ENCODE data around the gene HSD17B4.
"Not testable (repeated sequence)": the region's sequence is repeated elsewhere in the genome, so short reads cannot be mapped to it uniquely, and the experiment has no call there.

Gene HSD17B4

DNA sequence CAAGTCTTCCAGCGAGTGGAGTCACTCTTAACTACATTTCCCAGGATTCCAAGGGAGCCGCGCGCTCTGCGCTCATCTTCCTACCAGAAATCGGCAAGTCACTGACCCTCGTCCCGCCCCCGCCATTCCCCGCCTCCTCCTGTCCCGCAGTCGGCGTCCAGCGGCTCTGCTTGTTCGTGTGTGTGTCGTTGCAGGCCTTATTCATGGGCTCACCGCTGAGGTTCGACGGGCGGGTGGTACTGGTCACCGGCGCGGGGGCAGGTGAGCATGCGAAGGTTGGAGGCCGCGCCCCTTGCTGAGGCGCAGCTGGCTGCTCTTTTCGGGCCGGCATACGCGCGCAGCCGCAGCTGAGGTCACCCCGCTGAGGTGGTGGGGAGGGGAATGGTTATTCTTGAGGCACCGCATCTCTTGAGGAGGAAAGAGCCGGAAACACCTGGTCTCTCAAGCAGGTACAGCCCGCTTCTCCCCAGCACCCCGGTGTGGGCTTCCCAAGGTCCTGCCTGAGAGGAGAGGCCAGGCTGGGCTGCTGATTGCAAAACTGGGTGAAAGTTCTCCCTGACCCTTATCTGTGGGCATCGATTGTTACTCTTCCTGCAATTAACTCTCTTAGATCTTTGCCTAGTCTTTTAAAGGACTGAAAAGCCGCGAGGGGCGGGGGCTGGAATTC lies at the start of gene HSD17B4:
TSS of gene HSD17B4 (plus strand) at position 125 of the 667 bp plus-strand sequence. CDS start at position 204, 79 bp downstream.
- DNase-seq = no peak

DNA sequence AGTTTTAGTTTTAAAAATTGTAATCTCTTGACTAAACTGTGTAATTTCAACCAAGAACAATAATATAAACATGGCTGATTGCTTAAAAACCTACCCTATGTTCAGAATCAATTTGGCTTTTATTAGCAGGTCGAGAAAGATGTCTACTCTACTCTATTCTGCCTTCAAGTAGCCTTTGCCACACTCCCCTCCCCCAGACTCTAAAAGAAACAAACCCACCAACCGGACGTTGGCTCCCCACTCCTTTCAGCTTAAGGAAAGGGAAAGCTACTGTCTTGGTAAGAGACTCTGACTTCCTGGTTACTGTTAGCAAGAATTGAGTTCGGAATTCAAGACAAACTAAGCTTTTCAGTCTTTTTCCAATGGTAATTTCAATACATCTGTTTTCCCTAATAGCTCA lies 49.7 kb upstream of the HSD17B4 start:
- no peak for DNase-seq

DNA sequence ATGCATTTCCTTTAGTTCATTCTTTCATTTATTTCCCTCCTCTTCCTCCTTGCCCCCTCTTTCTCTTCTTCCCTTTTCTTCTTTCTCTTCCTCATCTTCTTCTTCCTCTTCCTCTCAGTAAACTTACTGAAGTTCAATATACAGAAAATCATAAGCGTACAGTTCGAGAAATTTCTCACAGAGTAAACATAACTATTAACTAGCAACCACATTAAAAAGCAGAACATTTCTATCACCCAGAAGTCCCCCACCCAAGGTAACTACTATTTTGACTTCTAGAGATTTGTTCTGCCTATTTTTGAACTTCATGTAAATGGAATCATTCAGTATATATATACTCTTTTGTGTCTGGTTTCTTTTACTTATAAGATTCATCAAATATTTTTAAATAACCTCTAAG lies 48.3 kb upstream of the HSD17B4 start:
- no peak for DNase-seq

GRCh38 chr5:119405419-119405818 lies 46.9 kb upstream of the HSD17B4 start:
- no peak for DNase-seq

- no peak for DNase-seq
These were observed 45.7 kb upstream of the HSD17B4 start for GRCh38 chr5:119406551-119407110.

DNA sequence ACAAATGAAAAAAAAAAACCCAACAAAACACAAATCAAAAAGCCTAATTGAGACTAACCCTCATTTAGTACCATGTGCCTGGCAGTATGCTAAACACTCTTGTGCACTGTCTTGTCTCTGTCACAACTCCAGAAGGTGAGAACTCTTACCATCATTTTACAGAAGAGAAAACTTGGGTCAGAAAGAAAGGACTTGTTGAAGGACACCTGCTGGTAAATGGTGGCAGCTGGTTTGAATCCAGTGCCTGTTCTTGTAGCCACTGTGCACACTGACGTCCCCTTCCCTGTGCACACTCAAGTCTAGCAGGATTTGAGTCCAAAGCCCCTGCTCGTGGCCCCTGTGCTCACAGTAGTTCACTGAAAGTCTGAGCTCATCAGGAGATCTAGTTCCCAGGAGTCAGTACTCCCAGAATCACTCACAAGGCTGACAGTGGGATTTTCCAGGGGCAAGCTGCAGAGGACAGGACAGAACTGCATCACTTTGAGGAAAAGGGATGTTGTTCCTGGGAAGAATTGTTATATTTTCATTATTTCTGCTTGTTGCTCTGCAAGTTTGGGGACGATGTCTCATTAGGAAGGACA lies 43.0 kb upstream of the HSD17B4 start:
- no peak for DNase-seq

DNA sequence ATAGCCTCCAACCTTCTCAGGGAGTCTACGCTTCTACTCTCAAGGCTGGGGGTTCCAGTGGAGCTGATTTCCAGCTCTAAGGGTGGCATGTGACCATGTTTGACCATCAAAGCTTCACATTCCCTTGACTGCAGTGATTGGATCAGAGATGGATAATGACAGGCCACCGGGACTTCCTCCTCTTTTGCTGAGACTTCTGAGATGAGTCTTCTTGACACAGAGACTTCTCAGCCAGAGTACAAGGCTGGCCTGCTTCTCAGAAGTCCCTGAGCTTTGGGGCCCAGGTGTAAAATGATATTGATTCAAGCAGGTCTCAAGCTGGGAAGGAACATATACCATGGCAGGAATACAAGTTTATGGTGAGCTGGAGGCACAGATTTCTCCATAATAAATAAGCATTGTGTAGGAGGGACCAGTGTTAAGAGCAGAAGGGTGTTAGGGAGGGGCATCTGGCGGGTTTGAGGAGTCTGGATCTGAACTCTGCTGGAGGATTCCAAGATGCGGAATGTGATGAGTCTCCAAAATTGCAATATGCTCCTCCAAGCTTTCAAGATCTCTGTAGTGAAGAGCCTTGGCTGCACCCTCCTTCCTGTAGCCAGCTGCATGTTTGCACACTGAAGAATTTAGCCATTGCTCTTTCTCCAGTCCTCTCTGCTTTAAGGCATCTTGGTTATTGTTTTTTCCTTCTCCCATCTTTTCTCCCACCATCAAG lies 41.7 kb upstream of the HSD17B4 start:
- no peak for DNase-seq

DNA sequence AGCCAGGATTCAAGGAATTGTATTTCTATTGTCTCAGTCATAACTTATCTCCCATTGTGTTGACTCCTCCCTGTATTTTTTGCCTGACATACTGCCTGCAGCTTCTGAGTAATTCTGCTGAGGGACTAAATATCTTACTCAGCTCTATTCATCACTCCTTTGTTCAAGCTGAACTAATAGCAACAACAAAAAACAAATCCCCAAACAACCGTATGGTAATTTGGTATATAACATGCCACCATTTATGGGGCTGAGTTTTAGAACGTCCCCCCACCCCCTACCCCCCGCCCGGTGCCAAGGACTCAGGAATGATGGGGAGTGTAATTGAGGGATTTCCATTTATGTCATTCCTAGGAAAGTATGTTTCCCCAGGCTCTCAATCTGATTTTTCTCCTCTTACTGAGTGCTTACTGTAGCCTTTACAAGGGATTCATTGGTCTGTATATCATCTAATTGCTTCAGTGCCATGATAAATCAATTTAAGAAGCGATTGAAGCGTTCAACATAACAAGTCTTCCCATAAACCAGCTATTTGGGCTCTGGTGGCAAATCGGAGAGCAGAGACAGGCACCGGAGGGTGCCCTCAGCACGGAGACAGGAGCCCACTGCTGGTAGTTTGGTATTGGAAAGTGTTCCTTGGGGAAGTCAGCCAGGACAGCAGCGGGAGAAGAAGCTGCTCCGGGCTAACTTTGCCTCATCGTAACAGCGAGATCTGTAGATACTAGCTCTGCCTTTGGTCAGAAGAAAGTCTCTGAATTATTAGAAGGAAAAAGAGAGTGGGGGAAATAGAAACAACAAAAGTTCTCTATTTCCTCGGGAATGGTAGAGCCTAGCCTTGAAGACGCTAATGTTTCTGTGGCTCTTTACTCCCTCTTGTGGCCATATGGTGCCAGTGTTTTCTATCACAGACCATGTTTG lies 40.7 kb upstream of the HSD17B4 start:
- no peak for DNase-seq

DNA sequence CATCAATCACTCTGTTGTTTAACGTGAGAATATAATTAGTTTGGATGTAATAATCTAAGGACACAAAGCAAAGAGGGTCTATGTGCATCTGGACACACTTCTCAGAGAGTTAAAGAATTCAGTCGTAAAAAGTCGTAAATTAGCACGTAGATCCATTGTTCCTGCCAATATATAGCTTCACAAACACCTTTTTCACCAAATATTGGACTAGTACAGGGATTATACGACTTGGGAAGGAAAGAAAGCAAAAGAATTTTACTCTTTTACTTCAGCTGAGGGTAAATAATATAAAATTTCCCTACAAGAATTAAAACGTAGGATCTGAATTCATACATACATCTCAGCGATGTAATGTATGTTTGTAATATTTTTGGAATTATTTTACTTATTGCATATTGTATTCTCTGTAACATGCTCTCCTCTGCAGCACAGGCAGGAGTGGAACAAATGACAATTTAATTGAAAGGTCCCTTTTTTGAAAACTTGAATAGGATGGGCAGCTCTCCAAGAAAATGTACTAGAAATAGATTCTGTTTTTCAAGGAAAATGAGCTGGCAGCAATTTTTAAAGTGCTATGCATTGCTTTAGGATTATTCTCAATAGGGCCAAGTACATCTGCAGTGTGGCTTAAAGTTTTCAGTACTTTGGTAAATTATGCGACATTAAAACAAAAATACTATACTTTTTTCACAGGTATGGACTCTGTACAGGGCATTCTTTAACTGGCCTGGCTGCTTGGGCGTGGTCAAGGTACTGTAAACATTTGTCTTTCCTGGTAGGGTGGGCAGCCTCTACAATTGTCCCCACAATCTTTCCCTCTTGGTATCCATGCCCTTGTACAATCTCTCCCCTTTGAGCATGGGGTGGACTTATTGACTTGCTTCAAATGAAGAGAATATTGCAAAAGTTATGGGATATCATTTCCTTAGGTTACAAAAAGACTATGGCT lies 39.7 kb upstream of the HSD17B4 start:
- DNase-seq = no peak

- not testable (repeated sequence) for DNase-seq
These were observed 38.1 kb upstream of the HSD17B4 start for GRCh38 chr5:119414124-119414734.

GRCh38 chr5:119417891-119418605 lies 34.2 kb upstream of the HSD17B4 start:
- DNase-seq = no peak

DNA sequence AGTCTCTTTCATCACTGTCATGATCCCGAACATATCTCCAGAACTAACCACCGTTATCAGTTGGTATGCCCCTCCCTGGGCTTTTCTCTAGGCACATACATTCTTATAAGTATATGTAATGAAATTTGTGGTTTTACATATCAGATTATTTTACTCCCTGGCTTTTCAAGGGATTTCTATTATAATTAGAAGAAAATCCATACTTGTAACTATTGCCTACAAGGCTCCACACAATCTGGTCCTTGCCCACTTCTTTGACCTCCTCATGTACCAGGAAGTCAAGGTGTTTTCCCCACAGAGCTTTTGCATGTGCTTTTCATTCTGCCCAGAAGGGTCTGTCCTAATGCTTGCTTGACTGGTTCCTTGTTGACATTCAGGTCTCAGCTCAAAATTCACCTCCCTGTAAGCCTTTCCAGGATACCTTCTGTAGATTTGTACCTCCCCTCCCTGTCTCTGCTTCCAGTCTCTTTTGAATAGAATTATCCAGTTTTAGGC lies 33.6 kb upstream of the HSD17B4 start:
- DNase-seq = no peak

DNA sequence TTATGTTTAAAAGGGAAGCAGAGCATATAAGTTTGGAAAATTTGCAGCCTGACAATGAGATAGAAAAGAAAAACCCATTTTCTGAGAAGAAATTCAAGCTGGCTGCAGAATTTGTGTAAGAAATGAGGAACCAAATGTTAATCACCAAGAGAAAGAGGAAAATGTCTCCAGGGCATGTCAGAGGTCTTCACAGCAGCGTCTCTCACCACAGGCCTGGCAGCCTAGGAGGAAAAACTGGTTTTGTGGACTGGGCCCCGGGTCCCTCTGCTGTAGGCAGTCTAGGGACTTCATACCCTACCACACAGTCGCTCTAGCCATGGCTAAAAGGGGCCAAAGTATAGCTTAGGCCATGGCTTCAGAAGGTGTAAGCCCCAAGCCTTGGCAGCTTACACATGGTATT lies 32.1 kb upstream of the HSD17B4 start:
- DNase-seq = no peak

DNA sequence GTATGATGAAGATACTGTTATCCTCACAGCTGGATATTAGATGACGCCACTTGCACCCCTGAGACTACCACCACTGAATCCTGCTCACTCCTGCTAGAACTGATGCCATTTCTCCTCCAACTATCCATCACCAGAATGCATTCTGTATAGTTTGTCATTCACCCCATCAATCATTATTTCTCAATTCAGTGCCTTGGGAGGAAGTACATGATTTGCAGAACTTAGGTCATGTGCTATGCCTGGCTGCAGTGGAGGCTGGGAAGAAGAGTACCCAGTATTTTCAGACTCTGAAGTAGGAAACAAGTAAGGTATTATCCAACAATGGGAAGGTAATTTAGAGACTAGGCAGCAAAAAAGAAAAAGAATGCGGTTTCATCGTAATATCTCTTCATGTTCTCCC lies 26.2 kb upstream of the HSD17B4 start:
- DNase-seq = no peak

DNA sequence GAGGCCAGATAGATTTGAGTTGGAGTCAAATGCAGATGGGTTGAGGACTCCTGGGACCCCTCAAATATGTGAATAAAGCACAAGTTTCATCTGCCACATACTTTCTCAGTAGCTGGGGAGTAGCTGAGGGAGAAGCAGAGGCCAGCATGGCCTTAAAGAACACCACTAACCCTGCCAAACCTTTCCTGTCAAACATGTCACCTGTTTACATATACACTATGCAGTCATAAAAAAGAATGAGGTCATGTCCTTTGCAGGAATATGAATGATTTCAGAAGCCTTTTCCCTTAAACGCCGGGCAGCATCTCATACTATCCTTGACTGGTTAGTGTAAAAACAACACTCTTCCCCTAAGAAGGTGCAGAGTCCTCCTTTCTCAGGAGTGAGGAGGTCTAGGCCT lies 25.2 kb upstream of the HSD17B4 start:
- no peak for DNase-seq

DNA sequence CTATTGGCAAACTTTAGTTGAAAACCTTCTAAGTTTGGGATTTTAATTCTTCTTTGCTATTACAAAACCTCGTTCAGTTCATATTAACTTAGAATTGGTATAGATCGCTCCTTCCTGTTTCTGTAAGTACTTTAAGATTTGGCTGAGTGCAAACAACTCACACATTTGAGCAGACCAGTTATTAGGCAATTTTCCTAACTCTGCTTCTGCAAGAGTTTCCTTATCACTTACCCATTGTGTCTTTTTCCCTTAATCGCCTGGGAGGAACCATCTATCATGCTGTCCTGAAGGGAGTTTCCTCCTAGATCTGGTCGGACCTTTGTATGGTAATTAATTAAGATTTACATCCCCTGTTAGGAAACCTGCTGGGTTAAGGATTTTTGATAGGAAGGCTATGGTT lies 24.7 kb upstream of the HSD17B4 start:
- DNase-seq = not testable (repeated sequence)

DNA sequence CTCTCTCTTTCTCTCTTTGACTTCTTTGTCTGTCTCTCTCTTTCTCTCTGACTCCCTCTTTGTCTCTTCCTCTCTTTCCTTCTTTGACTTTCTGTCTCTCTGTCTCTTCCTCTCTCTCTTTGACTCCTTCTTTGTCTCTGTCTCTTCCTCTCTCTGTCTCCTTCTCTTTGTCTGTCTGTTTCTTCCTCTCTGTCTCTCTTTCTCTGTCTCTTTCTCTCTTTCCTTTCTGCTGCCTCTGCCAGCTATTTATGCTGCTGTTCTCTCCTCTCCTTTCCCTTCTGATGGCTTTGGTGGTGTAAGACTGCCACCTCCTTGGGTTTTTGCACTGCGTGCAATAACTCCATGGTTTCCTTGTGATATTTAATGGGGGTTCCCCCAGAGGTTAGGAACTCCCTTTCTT lies 24.1 kb upstream of the HSD17B4 start:
- DNase-seq = not testable (repeated sequence)

DNA sequence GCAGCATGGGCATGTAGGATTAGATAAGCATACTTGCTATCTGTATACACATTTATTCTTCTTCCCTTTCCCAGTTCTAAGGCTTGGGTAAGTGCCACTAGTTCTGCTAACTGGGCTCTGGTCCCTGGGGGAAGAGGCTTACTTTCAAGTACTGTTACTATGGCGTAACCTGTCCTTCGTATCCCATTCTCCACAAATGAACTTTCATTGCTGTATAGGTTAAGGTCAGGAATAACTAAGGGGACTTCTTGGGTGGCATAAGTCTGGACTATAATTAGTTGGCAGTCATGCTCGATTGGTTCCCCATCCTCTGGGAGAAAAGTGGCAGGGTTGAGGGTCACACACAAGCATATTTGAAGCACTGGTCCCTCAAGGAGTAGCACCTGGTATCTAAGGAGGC lies 23.7 kb upstream of the HSD17B4 start:
- DNase-seq = not testable (repeated sequence)

GRCh38 chr5:119432674-119433237 lies 19.5 kb upstream of the HSD17B4 start:
- not testable (repeated sequence) for DNase-seq

All from cortex of kidney (tissue), 1 donor.